GM21723 (cell line): ENCODE measurements around the gene OR10S1.
"Not testable (repeated sequence)": the region's sequence is repeated elsewhere in the genome, so short reads cannot be mapped to it uniquely, and the experiment has no call there.

ENCODE experiments used
- ATAC-seq: cut with Tn5 transposase; IDR thresholded peaks from one replicate; pipeline ENCODE4 v1.9.1; 2021; ENCODE audit warnings: mild to moderate bottlenecking, moderate library complexity; ENCODE audit not compliant: unreplicated experiment

Gene OR10S1

DNA sequence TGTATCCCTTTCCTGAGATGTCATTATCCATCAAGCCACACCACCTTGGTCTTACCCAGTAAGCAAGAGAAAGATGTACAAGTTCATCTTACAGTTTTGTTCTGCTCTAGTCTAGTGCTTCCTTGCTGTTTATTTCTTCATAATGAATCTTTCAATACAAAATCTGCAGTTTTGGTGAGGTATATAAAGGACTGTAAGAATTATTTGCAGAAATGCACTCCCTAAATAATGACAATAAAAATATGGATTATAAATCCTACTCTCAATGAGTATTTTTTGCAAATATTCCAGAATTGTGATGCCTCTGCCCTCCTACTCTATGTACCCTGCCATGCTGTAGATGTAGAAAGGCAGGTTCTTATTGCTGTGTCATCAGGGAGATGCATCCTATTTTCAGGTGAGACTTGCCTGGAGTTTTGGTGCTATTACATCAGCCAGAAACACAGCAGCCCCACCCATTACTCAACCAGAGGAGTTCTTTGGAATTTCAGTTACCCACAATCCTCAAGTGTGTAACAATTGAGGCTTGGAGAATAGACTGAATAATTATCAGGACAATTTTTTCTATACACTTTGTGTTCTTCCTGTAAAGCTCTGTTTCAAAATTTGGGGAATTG is at the start of gene OR10S1:
Gene OR10S1, minus strand, starts transcription at position 51 of the 617 bp plus-strand sequence. CDS start 117 bp downstream, outside the sequence.
- ATAC-seq = no peak

- ATAC-seq = no peak
Observed at GRCh38 chr11:124026498-124026897, 48.9 kb upstream of the OR10S1 start, which contains the start of gene OR10G8. TSS of gene OR10G8 (plus strand) at chr11:124026798. CDS start at chr11:124029623, 2,825 bp downstream.

DNA sequence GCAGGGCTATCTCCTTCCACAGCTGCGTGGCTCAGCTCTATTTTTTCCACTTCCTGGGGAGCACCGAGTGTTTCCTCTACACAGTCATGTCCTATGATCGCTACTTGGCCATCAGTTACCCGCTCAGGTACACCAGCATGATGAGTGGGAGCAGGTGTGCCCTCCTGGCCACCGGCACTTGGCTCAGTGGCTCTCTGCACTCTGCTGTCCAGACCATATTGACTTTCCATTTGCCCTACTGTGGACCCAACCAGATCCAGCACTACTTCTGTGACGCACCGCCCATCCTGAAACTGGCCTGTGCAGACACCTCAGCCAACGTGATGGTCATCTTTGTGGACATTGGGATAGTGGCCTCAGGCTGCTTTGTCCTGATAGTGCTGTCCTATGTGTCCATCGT is 38.3 kb upstream of the OR10S1 start:
- not testable (repeated sequence) for ATAC-seq

- ATAC-seq = no peak
Observed at GRCh38 chr11:124012697-124013096, 35.1 kb upstream of the OR10S1 start, which contains the start of gene OR10G4. TSS of gene OR10G4 (plus strand) at chr11:124012997. CDS start at chr11:124015575, 2,578 bp downstream.

DNA sequence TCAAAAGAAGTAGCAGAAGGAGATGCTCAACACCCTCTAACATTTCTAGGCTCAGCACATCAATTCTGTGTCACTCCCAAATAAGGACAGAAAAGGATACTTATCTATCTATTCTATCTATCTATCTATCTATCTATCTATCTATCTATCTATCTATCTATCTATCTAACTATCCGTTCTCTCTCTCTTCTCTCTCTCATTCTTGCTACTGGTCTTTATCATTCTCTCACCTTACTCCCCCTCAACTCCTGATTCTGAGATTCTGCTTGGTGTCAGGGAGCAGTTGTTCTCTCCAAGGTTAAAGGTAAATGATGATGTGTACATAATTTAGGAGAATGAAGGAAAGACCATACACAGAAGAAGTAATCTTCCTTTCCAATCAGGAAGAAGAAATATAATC is 17.5 kb upstream of the OR10S1 start, which contains the start of gene OR10G6:
Gene OR10G6, minus strand, starts transcription at position 43 of the 400 bp plus-strand sequence. Its CDS starts 0 bp downstream, at position 43.
- no peak for ATAC-seq

GRCh38 chr11:123979311-123979710 is 1.7 kb upstream of the OR10S1 start:
- ATAC-seq = no peak

DNA sequence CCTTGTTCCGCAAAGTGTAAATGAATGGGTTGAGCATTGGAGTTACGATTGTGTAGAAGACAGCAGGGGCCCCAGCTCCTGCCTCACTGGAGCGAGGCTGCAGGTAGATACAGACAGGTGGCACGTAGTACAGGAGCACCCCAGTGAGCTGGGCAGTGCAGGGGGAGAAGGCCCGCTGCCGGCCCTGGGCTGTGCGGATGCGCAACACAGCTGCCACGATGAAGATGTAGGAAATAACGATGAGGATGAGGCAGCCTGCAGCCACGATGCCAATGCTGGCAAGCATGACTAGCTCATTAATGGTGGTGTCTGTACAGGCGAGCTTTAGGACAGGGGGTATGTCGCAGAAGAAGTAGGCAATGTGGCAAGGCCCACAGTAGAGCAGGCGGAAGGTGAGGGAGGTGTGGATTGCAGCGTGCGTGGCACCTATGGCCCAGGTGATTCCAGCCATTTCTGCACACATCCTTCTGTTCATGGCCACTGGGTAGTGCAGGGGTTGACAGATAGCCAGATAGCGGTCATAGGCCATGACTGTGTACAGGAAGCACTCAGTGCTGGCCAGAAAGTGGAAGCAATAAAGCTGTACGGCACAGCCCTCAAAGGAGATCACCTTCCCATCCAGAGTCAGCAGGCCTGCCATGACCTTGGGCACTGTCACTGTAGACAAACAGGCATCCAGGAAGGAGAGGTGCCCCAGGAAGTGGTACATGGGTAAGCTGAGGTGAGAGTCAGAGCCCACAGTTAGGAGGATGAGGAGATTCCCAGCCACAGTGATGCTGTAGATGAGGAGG is 616 bp downstream of the OR10S1 start:
- ATAC-seq = no peak

- ATAC-seq = no peak
Observed at GRCh38 chr11:123973816-123974215, 3.8 kb downstream of the OR10S1 start.

DNA sequence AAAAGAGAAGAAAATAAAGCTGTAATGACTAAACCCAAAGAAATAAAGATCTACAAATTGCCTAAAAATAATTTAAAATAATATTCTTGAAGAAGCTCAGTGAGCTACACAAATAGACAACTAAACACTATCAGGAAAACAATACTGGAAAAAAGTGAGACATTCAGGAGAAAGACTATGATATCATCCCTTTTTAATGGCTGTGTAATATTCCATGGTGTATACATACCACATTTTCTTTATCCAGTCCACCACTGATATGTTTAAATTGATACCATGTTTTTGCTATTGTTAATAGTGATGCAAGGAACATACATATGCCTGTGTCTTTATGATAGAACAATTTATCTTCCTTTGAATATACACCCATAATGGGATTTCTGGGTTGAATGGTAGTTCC is 20.8 kb downstream of the OR10S1 start:
- ATAC-seq = no peak

- ATAC-seq = no peak
Observed at GRCh38 chr11:123945132-123945531, 32.4 kb downstream of the OR10S1 start.

DNA sequence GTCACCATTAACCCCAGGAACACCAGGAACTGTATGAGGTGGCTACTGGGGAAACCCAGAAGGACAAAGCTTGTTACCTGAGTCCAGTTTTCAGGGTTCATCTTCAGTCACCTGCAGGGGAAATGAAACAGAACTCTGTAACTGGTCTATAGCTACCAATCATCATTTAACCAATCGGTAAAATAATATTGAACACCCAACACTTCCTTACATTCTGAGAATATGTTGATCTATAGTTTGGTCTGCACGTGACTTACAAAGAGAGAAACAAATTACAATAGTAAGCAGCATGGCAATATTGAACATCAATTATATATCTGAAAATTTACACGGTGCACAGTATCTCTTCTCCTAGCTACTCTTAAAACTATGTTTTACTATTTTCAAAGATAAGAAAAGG is 33.8 kb downstream of the OR10S1 start, which contains the start of gene OR6T1:
Gene OR6T1, minus strand, starts transcription at position 101 of the 400 bp plus-strand sequence. Its CDS starts 0 bp downstream, at position 101.
- ATAC-seq = no peak

DNA sequence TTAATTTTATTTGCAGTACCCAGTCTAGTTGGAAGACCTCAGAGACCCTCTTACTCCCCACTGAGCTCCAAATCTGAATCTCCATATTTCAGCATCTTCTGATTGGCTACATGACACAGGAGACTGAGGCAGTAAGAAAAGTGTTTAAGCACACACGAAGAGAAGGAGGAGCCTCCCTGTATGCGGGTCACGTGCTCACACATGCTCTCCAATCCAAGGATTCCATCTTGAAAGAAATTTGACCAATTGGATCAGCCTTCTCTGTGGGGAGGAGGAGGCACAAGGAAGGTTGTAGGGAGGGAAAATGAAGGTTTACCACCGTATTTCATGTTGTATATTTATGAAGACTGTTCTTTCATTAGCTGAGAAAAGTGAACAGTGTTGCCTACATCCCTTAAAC is 35.2 kb downstream of the OR10S1 start:
- ATAC-seq = no peak

GRCh38 chr11:123939317-123939716 is 38.3 kb downstream of the OR10S1 start, which contains the start of gene OR4D5:
TSS of gene OR4D5 (plus strand) at chr11:123939617. CDS start at chr11:123939617, 0 bp downstream.
- ATAC-seq = no peak
